Measurements from ENCODE around the gene MEOX1.

DNA sequence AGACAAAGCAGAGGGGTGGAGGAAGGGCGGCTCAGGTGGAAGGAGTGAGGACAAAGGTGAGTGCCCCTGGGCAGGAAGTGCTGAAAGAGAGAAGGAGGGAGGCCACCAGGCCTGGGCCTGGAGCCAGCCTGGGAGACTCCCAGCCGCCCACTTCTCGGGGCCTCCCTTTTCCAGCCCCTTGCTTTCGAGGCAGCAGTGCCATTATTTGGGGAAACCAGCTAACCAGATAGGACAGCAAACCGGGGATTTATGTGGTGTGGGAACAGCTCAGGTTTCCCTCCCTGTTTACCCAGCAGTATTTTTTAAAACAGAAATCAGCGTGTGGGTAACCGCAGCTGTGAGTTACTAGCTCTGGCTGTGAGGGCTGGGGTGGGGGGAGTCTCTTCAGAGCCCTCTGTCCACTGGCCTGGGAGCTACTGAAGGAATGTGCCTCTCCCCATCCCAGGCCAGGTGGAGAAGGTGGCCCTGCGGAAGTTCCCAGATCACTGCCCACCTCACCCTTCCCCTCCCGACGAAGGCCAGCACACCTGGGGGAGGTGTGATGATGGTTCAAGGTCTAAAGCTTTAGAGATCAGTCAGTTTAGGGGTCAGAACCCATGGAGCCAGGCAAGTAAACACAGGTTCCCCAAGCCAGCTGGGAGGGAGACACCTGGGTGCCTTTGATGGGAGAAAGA is 8.4 kb upstream of the MEOX1 start:
- TF ChIP-seq, protein P1, sequence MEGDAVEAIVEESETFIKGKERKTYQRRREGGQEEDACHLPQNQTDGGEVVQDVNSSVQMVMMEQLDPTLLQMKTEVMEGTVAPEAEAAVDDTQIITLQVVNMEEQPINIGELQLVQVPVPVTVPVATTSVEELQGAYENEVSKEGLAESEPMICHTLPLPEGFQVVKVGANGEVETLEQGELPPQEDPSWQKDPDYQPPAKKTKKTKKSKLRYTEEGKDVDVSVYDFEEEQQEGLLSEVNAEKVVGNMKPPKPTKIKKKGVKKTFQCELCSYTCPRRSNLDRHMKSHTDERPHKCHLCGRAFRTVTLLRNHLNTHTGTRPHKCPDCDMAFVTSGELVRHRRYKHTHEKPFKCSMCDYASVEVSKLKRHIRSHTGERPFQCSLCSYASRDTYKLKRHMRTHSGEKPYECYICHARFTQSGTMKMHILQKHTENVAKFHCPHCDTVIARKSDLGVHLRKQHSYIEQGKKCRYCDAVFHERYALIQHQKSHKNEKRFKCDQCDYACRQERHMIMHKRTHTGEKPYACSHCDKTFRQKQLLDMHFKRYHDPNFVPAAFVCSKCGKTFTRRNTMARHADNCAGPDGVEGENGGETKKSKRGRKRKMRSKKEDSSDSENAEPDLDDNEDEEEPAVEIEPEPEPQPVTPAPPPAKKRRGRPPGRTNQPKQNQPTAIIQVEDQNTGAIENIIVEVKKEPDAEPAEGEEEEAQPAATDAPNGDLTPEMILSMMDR (IDR thresholded peaks at IDR 0.05; ENCODE audit: insufficient read depth, low read depth, low read length), result no peak
- TF ChIP-seq EZH2 (IDR thresholded peaks at IDR 0.05; ENCODE audit: insufficient read depth, low read length), result no peak
